HFF-Myc (cell line): ENCODE results near the gene EHMT2.

ENCODE experiments used
- DNase-seq: peaks from one replicate; pipeline ENCODE4 v3.0.0-alpha.2; 2011; ENCODE audit warnings: low read depth; ENCODE audit errors: extremely low read depth
- H3K4me3 ChIP-seq: replicated peaks from 2 replicates; pipeline ENCODE4 v1.5.1; 2011; ENCODE audit warnings: low read depth, mild to moderate bottlenecking, control low read depth, low read length
- TF ChIP-seq, protein P1 (sequence below): IDR thresholded peaks from 2 replicates; pipeline ENCODE4 v1.5.1; 2012; ENCODE audit warnings: mild to moderate bottlenecking, low read depth, low read length, control low read depth; ENCODE audit errors: missing control alignments

EHMT2 gene

DNA sequence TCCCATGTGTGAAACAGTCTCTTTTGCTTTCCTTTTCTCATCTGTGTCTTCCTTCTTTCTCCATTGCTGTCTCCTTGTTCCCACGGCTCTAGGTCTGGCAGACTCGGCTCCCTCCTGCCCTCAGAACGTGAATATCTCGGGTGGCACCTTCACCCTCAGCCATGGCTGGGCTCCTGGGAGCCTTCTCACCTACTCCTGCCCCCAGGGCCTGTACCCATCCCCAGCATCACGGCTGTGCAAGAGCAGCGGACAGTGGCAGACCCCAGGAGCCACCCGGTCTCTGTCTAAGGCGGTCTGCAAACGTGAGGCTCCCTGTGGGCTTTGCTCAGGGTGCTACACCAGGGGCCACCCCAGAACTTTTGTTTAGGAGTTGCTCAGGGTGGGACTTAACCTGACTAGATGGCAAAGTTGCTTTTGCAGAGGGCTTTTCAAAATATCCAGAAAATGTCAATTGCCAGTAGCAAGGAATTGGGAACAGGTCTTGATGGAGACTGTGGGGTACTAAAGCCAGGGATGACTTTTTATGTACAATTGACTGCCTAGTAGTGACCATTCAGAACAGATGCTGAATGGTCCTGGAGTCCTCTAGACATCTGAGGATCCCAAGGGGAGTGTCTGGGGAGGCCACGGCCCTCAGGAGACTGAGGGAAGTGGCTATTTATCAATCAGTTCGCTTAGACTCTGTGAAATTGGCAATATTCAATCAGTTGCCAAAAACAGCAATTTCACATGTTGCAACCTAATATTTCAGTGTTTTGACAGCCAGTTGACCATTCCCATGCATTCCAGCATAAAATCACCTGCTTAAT, 30.6 kb upstream of the EHMT2 start:
- no peak overlapping the region for H3K4me3 ChIP-seq
- TF ChIP-seq, protein P1, sequence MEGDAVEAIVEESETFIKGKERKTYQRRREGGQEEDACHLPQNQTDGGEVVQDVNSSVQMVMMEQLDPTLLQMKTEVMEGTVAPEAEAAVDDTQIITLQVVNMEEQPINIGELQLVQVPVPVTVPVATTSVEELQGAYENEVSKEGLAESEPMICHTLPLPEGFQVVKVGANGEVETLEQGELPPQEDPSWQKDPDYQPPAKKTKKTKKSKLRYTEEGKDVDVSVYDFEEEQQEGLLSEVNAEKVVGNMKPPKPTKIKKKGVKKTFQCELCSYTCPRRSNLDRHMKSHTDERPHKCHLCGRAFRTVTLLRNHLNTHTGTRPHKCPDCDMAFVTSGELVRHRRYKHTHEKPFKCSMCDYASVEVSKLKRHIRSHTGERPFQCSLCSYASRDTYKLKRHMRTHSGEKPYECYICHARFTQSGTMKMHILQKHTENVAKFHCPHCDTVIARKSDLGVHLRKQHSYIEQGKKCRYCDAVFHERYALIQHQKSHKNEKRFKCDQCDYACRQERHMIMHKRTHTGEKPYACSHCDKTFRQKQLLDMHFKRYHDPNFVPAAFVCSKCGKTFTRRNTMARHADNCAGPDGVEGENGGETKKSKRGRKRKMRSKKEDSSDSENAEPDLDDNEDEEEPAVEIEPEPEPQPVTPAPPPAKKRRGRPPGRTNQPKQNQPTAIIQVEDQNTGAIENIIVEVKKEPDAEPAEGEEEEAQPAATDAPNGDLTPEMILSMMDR, result no peak
- no peak for DNase-seq

DNA sequence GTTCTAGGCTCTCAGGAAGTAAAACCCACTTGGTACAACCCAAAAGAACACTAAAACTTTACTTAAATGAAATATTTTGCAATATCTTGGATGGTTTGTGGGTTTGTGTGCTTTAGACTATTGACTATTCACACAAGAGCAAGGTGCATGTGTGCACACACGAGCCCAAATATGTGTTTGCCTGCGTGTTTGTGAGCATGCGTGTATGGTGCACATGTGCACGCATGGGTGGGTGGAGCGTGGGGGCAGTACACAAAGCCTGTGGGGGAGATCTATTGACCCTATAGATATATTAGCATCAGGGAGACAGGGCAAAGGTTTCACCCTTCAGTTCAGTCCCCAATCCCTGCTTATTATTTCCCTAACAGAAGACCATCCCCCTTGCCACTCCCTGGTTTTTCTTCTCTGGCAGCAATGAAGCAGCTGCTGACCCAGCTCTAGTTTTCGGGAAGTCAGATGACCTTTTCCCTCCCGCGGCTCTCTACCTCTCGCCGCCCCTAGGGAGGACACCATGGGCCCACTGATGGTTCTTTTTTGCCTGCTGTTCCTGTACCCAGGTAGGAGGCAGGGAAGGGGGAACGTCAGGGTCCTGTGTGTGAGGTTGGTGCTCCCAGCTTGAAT, 29.9 kb upstream of the EHMT2 start, which contains the start of gene C2:
TSS of gene C2 (plus strand) at position 476 of the 621 bp plus-strand sequence. CDS start at position 512, 36 bp downstream.
- TF ChIP-seq, protein P1, result no peak
- DNase-seq, result no peak
- H3K4me3 ChIP-seq, result no peak within 1 kb of the TSS

DNA sequence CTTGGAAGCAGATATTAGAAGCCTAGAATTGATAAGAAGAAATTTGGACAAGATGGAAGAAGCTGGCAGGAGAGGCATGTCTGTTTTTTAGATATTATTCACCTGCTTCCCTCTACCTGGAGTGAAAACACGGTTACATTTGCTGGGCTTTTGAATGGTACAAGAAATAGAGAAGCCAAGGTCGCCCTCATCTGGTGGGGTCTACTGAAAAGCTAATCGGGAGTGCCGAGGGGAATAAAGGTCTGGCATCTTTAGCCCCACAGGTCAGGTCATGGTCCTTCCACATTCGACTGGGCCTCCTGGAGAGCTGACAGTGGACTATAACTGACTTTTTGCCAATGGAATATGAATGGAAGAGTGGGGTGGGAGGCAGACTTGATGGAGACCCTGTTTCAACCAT, 25.4 kb upstream of the EHMT2 start:
- H3K4me3 ChIP-seq, result no peak overlapping the region
- no peak for DNase-seq
- TF ChIP-seq, protein P1, result no peak

DNA sequence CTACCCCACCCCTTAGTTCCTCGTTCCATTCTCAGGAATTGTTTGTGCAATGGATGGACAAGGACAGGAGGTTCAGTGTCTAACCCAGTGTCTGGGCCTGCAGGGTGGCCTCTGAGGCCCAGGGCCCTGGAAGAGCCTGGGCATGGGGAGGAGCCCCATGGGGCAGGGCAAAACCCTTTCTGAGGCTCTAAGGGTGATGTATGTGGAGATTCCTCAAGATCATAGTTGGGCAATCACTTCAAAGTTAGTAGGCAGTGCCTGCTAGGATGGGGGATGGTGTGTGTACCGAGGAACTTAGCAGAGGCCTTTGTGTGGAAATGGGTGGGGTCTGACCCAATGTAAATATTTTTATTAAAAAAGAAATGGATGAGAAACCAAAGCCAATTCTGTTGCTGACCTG, 23.3 kb upstream of the EHMT2 start:
- no peak overlapping the region for H3K4me3 ChIP-seq
- TF ChIP-seq, protein P1, result no peak
- DNase-seq, result no peak

DNA sequence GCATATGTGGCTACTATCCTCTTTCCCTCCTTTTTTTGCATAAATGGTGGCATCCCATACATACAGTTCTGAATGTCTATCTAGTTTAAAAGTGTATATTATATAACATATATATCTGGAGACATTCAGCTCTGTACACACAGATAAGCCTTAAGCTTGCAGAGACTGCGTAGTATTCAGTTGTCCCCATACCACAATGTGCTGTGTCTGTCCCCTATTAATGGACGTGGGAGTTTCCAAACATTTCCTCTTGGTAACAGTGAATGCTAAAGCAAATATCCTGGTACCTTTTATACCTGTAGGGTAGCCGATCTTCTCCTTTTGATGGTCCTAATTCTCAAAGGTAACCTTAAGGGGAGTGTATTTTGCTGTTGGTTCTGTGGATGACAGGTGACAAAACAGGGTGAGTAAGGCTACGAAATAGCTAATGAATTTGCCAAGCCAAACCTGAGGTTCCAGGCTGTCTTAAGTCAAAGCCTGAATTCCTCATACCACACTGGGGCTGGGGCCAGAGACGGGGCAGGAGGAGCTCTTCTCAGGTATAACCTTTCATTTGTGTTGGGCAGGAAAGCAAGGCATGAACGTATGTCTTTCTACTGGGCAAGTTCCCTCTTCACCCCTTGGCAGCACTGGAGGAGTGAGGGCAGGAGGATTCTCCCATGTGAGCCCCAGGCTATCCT, 22.3 kb upstream of the EHMT2 start:
- DNase-seq, result no peak
- no peak overlapping the region for H3K4me3 ChIP-seq
- TF ChIP-seq, protein P1, result no peak

DNA sequence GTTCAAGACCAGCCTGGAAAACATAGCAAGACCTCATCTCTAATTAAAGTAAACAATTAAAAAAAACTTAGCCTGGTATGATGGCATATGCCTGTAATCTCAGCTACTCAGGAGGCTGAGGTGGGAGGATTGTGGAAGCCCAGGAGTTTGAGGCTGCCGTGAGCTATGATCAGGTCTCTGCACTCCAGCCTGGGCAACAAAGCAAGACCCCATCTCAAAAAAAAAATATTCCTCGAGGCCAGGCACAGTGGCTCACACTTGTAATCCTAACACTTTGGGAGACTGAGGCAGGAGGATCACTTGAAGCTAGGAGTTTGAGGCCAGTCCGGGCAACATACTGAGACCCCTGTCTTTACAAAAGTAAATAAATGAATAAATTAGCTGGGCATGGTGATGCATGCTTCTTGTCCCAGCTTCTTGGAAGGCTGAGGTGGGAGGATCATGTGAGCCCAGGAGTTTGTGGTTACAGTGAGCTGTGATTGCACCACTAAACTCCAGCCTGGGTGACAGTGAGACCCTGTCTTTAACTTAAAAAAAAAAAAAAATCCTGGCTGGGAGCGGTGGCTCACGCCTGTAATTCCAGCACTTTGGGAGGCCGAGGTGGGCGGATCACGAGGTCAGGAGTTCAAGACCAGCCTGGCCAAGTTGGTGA, 20.7 kb upstream of the EHMT2 start:
- TF ChIP-seq, protein P1, result no peak
- H3K4me3 ChIP-seq, result no peak overlapping the region
- DNase-seq, result no peak
